ENCODE results near the gene EHD3.

GRCh38 chr2:31188131-31188530 is 45.8 kb upstream of the EHD3 start:
- TF ChIP-seq ELK1 (IDR thresholded peaks at IDR 0.05; ENCODE audit: borderline replicate concordance, low read depth, low read length) (no peak), CEBPB (IDR thresholded peaks at IDR 0.05; ENCODE audit: low read depth, low read length) (no peak), CTCF (conservative IDR thresholded peaks at IDR 0.05; ENCODE audit: low read depth, low read length) (no peak), MXI1 (IDR thresholded peaks at IDR 0.05; ENCODE audit: borderline replicate concordance, low read depth, low read length) (no peak)
